H1 (cell line): ENCODE data around the gene CMC1. TPM values are rescaled to one million over a fixed set of nuclear protein-coding genes. Genes with fewer than 3 reads are reported as not detected.

Source experiments
- CTCF ChIA-PET: fragments of 300-600 bp; sonication (Branson Sonifier 250); formaldehyde crosslinking; loops from one replicate; lab custom pipeline; 2021; ENCODE audit not compliant: partially characterized antibody; lab: Charles Lee
- POLR2A ChIA-PET: fragments of 300-600 bp; sonication (Branson Sonifier 250); formaldehyde crosslinking; loops from one replicate; lab custom pipeline; 2021; ENCODE audit warnings: inconsistent platforms; ENCODE audit not compliant: partially characterized antibody; lab: Charles Lee
- DNase-seq, 2 experiments: peaks; one replicate each; pipeline versions ENCODE4 v3.0.0 to v3.0.0-alpha.2; 2010 to 2022; ENCODE audit warnings: low spot score in 2 of 2, low read depth in 1 of 2, mixed read lengths in 1 of 2
- FAIRE-seq: peaks from 2 replicates; lab custom pipeline; 2011; peaks lifted over from hg19 to GRCh38; lab: Jason Lieb, UNC
- H2AFZ ChIP-seq: 2 replicates; pipeline ENCODE4 v1.8.1; 2012; ENCODE audit warnings: low read length, inconsistent platforms
- H2AK5ac ChIP-seq: 2 replicates; pipeline ENCODE4 v1.6.1; 2013; ENCODE audit warnings: low read depth, low read length
- H2BK120ac ChIP-seq: replicated peaks from 2 replicates; pipeline ENCODE3; 2013; ENCODE audit warnings: low read depth, low read length, inconsistent platforms
- H2BK12ac ChIP-seq: 2 replicates; pipeline ENCODE4 v1.6.1; 2013; ENCODE audit warnings: low read depth, low read length
- H2BK15ac ChIP-seq: 2 replicates; pipeline ENCODE4 v1.6.1; 2013; ENCODE audit warnings: low read length
- H2BK20ac ChIP-seq: 2 replicates; pipeline ENCODE4 v1.6.1; 2013; ENCODE audit warnings: low read length
- H2BK5ac ChIP-seq: 2 replicates; pipeline ENCODE4 v1.6.1; 2013; ENCODE audit warnings: low read depth, low read length
- H3K14ac ChIP-seq: 2 replicates; pipeline ENCODE4 v1.6.1; 2013; ENCODE audit warnings: inconsistent platforms; ENCODE audit not compliant: insufficient read length
- H3K18ac ChIP-seq: 2 replicates; pipeline ENCODE4 v1.6.1; 2013; ENCODE audit warnings: low read length; ENCODE audit errors: extremely low read depth
- H3K23ac ChIP-seq: 2 replicates; pipeline ENCODE4 v1.6.1; 2013; ENCODE audit warnings: inconsistent platforms; ENCODE audit not compliant: insufficient read length
- H3K23me2 ChIP-seq: 2 replicates; pipeline ENCODE4 v1.6.1; 2013; ENCODE audit warnings: low read depth, low read length
- H3K27ac ChIP-seq: 2 replicates; pipeline ENCODE4 v1.6.1; 2011; ENCODE audit warnings: low read depth, low read length, inconsistent platforms
- H3K27me3 ChIP-seq, 4 experiments: replicated peaks in 1 of 4; 1 replicate in 1 of 4; 2 replicates in 3 of 4; pipeline versions ENCODE4 v1.6.1 to v1.8.1; 2011 to 2013; ENCODE audit warnings: low read length in 3 of 4, mild to moderate bottlenecking in 3 of 4, inconsistent platforms in 2 of 4, mixed read lengths in 2 of 4, moderate library complexity in 1 of 4; ENCODE audit not compliant: control insufficient read depth in 3 of 4, insufficient read depth in 3 of 4; ENCODE audit errors: extremely low read depth in 1 of 4
- H3K36me3 ChIP-seq, 4 experiments: 2 replicates each; pipeline versions ENCODE4 v1.6.1 to v1.8.1; 2011 to 2013; ENCODE audit warnings: mild to moderate bottlenecking in 4 of 4, low read length in 3 of 4, moderate library complexity in 2 of 4, control low read depth in 1 of 4, inconsistent platforms in 1 of 4; ENCODE audit not compliant: insufficient read depth in 4 of 4, control insufficient read depth in 2 of 4
- H3K4ac ChIP-seq: replicated peaks from 2 replicates; pipeline ENCODE3; 2013; ENCODE audit warnings: low read length, low read depth, mixed read lengths, inconsistent platforms; ENCODE audit not compliant: insufficient read length
- H3K4me1 ChIP-seq, 4 experiments: replicated peaks in 1 of 4; 1 replicate in 1 of 4; 2 replicates in 3 of 4; pipeline versions ENCODE4 v1.6.1 to v1.8.1; 2011 to 2013; ENCODE audit warnings: low read length in 3 of 4, inconsistent platforms in 2 of 4, mixed read lengths in 1 of 4; ENCODE audit not compliant: insufficient read depth in 4 of 4, control insufficient read depth in 3 of 4
- H3K4me2 ChIP-seq, 2 experiments: 2 replicates each; pipeline versions ENCODE4 v1.6.1 to v1.8.1; 2011 to 2013; ENCODE audit warnings: low read depth in 2 of 2, low read length in 2 of 2, control low read depth in 1 of 2, inconsistent platforms in 1 of 2, mild to moderate bottlenecking in 1 of 2; ENCODE audit not compliant: insufficient read depth in 1 of 2
- H3K4me3 ChIP-seq, 4 experiments: fragments of 200-600, 300-600 bp in 1 of 4; sonication (generic), shearing (Covaris generic), sonication (Bioruptor Twin) in 1 of 4; 2 replicates each; pipeline versions ENCODE4 v1.5.1 to v1.8.1; 2011 to 2016; ENCODE audit warnings: low read length in 4 of 4, low read depth in 3 of 4, control low read depth in 2 of 4, inconsistent platforms in 2 of 4, mild to moderate bottlenecking in 2 of 4, mixed read lengths in 1 of 4, moderate library complexity in 1 of 4; ENCODE audit not compliant: insufficient read depth in 2 of 4; ENCODE audit errors: extremely low read depth in 1 of 4
- H3K56ac ChIP-seq: replicated peaks from 2 replicates; pipeline ENCODE3; 2013; ENCODE audit warnings: low read depth, mild to moderate bottlenecking, mixed read lengths, low read length, inconsistent platforms; ENCODE audit not compliant: insufficient read length
- H3K79me1 ChIP-seq: 2 replicates; pipeline ENCODE4 v1.6.1; 2013; ENCODE audit warnings: low read depth, low read length, control low read depth
- H3K79me2 ChIP-seq, 2 experiments: 2 replicates each; pipeline versions ENCODE4 v1.6.1 to v1.8.1; 2012 to 2013; ENCODE audit warnings: low read length in 2 of 2, mild to moderate bottlenecking in 2 of 2, inconsistent platforms in 1 of 2; ENCODE audit not compliant: insufficient read depth in 2 of 2, control insufficient read depth in 1 of 2
- H3K9ac ChIP-seq, 4 experiments: replicated peaks in 1 of 4; 1 replicate in 1 of 4; 2 replicates in 3 of 4; pipeline versions ENCODE4 v1.6.1 to v1.8.1; 2011 to 2013; ENCODE audit warnings: low read depth in 3 of 4, low read length in 3 of 4, control low read depth in 2 of 4, mild to moderate bottlenecking in 2 of 4, moderate library complexity in 2 of 4, inconsistent platforms in 1 of 4; ENCODE audit errors: extremely low read depth in 1 of 4
- H3K9me3 ChIP-seq, 2 experiments: 2 replicates each; pipeline versions ENCODE4 v1.6.1 to v1.8.1; 2012 to 2013; ENCODE audit warnings: mild to moderate bottlenecking in 2 of 2, moderate library complexity in 2 of 2, control low read depth in 1 of 2, inconsistent platforms in 1 of 2, low read depth in 1 of 2, low read length in 1 of 2, mixed read lengths in 1 of 2; ENCODE audit not compliant: insufficient read depth in 2 of 2
- H4K20me1 ChIP-seq, 2 experiments: replicated peaks in 1 of 2; 2 replicates each; pipeline versions ENCODE3 to v1.8.1; 2011 to 2013; ENCODE audit warnings: inconsistent platforms in 2 of 2, low read length in 2 of 2, mild to moderate bottlenecking in 1 of 2; ENCODE audit not compliant: insufficient read depth in 2 of 2, control insufficient read depth in 1 of 2
- H4K5ac ChIP-seq: 2 replicates; pipeline ENCODE4 v1.6.1; 2013; ENCODE audit warnings: low read length, low read depth, mixed read lengths, inconsistent platforms; ENCODE audit not compliant: insufficient read length
- H4K8ac ChIP-seq: 2 replicates; pipeline ENCODE4 v1.8.0; 2013; ENCODE audit warnings: mild to moderate bottlenecking, moderate library complexity, low read length, inconsistent platforms; ENCODE audit not compliant: insufficient read depth; ENCODE audit errors: extremely low read depth
- H4K91ac ChIP-seq: replicated peaks from 2 replicates; pipeline ENCODE3; 2013; ENCODE audit warnings: low read length, mixed read lengths, inconsistent platforms; ENCODE audit not compliant: insufficient read length
- EP300 ChIP-seq, 2 experiments: IDR thresholded peaks; 1 replicate in 1 of 2; 2 replicates in 1 of 2; pipeline ENCODE4 v1.6.1; 2011 to 2012; ENCODE audit warnings: low read depth in 2 of 2, low read length in 2 of 2, mild to moderate bottlenecking in 2 of 2, borderline replicate concordance in 1 of 2, inconsistent platforms in 1 of 2, moderate library complexity in 1 of 2
- HDAC6 ChIP-seq: IDR thresholded peaks from one replicate; pipeline ENCODE4 v1.7.1; 2012; ENCODE audit warnings: low read depth, mild to moderate bottlenecking, inconsistent platforms, low read length, moderate library complexity
- KDM1A ChIP-seq: fragments of 200-600, 300-600 bp; sonication (generic); IDR thresholded peaks from 2 replicates; pipeline ENCODE4 v1.7.1; 2016; ENCODE audit warnings: mild to moderate bottlenecking, low read length, borderline replicate concordance
- KDM5A ChIP-seq: fragments of 200-600 bp; IDR thresholded peaks from 2 replicates; pipeline ENCODE4 v1.7.1; 2012; ENCODE audit warnings: mild to moderate bottlenecking, low read length, inconsistent platforms, mixed read lengths
- TCF12 ChIP-seq: IDR thresholded peaks from 2 replicates; pipeline ENCODE4 v1.6.1; 2011; ENCODE audit warnings: low read depth, mild to moderate bottlenecking, low read length
- WGBS, 2 experiments: shearing (Covaris generic) in 1 of 2; methylation state at CpG; one replicate each; pipeline versions ENCODE4 v1.1.6 to v1.1.7; 2013 to 2015; ENCODE audit warnings: low lambda C conversion rate in 2 of 2, mixed read lengths in 2 of 2, inconsistent platforms in 1 of 2, low coverage in 1 of 2, missing lambda C conversion rate in 1 of 2; ENCODE audit not compliant: insufficient replicate concordance in 2 of 2, insufficient coverage in 1 of 2, insufficient read length in 1 of 2; ENCODE audit errors: extremely low coverage in 1 of 2, missing lambda C conversion rate in 1 of 2; 5-methylcytosine and 5-hydroxymethylcytosine counted together
- long read RNA-seq, 2 experiments: library from RNA in 1 of 2; library from capped mRNA in 1 of 2; stranded (forward); transcript quantifications; one replicate each; pipeline ENCODE4 v2.0.0, GENCODE V29; 2021; ENCODE audit warnings: inconsistent platforms in 1 of 2
- polyA minus RNA-seq, 3 experiments: library from RNA; depleted of rRNA, polyadenylated mRNA; stranded (reverse); fragments of >200 nt; gene quantifications; 1 replicate in 2 of 3; 2 replicates in 1 of 3; pipeline ENCODE4 v1.2.3, GENCODE V29; 2011
- polyA plus RNA-seq, 7 experiments: library from polyadenylated mRNA; depleted of rRNA in 3 of 7; stranded (reverse) in 5 of 7; unstranded in 2 of 7; fragments of >200 nt in 5 of 7; fragments of 200-250 nt in 2 of 7; gene quantifications; 1 replicate in 5 of 7; 2 replicates in 1 of 7; 4 replicates in 1 of 7; pipeline versions ENCODE4 v1.2.1 to v1.2.3, GENCODE V29; 2011 to 2013; ENCODE audit warnings: missing spikeins in 2 of 7, mixed read lengths in 2 of 7
- total RNA-seq: library from RNA; stranded (reverse); fragmentation: NEBNext Ultra II Directional; extraction: Animal tissue kit (Norgen Biotek cat#: 25700); gene quantifications from 2 replicates; pipeline ENCODE4 v1.2.1, GENCODE V29; 2021
- TF ChIP-seq, protein P1 (sequence below): IDR thresholded peaks from 2 replicates; pipeline ENCODE4 v1.6.1; 2012; ENCODE audit warnings: inconsistent platforms

Gene CMC1, protein sequence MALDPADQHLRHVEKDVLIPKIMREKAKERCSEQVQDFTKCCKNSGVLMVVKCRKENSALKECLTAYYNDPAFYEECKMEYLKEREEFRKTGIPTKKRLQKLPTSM
- total RNA-seq (17.8 and 19.4 TPM in 2 replicates), polyA plus RNA-seq (2011; rRNA removed) (11.4 and 13.7 TPM in 2 replicates), polyA minus RNA-seq (2011; rRNA and poly(A)+ RNA removed) (2.2 and 3.7 TPM in 2 replicates)
- polyA plus RNA-seq (2011; cell fraction: cytosol; rRNA removed), result 16.7 TPM
- polyA plus RNA-seq (2011; cell fraction: nucleus; rRNA removed), result 8.3 TPM
- 19.3 to 34.2 TPM (median 20.6 TPM) in 4 replicates for polyA plus RNA-seq (2012, experiment 1 of 2)
- 39.3 TPM for polyA plus RNA-seq (2012, experiment 2 of 2)
- polyA plus RNA-seq (2013, experiment 1 of 2), result 96.1 TPM
- polyA plus RNA-seq (2013, experiment 2 of 2), result 86.9 TPM
- polyA minus RNA-seq (2011; cell fraction: cytosol; rRNA and poly(A)+ RNA removed), result 7.6 TPM
- polyA minus RNA-seq (2011; cell fraction: nucleus; rRNA and poly(A)+ RNA removed), result 36.1 TPM
- long read RNA-seq, experiment 1, full-length matches to known transcripts, result 31 of 34 reads
- long read RNA-seq, experiment 1, partial matches to known transcripts, result 0 of 34 reads
- long read RNA-seq, experiment 1, other reads (novel, unspliced or antisense), result 3 of 34 reads
- long read RNA-seq, experiment 2, full-length matches to known transcripts, result 1 of 2 reads
- long read RNA-seq, experiment 2, partial matches to known transcripts, result 0 of 2 reads
- long read RNA-seq, experiment 2, other reads (novel, unspliced or antisense), result 1 of 2 reads

DNA sequence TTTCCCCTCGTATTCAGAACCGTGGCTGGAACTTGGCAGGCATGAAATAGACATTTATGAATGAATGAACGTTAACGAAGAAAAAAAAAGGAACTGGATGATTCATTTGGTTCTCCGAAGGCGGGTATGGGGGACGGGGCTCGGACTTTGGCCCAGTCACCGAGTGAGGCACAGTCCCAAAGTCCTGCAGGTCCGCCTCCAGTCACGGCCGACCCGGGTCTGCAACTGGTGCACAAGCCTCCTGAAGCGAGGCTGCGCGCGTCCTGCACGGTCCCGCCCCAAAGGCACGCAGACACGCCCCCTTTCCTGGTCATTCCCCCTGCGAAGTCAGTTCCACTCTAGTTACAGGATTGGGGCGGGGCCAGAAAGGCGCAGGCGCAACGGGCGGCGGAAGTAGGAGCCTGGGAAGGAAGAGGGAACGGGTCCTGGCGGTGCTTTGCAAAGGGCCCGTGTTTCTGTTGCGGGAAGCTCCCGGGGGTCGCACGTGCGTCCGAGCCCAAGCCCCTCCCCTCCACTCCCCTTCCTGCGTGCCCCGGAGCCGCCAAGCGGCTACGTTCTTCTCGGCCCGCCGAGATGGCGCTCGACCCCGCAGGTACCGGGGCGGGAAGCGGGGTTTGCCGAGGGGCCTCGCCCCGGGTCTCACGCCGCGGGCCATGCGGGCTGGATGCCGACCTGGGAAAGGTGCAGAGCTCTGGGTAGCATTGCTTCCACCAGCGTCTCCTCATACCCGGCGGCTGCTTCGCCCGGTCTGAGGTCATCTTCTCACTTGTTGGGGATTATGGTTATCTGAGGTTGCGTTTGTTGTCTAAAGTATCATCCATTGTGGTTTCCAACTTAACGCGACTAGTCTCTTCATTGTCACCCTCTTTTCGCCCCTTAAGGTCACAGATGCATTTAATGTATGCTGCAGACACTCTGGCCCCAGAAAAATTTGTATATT lies at the start of gene CMC1:
CMC1 (plus strand) TSS at position 399 of the 940 bp plus-strand sequence; CDS start at position 574, 175 bp downstream.
- no peak within 1 kb of the TSS; the same call in 1 of the 2 replicates for H2BK12ac ChIP-seq
- peak within 1 kb of the TSS; percentile 76 to 85 (median 78) for H3K4me3 ChIP-seq
- no peaks in the 10 kb centered on the region for H3K36me3 ChIP-seq
- H4K8ac ChIP-seq, result peak within 1 kb of the TSS; percentile 95
- no peak within 1 kb of the TSS for H3K14ac ChIP-seq
- peak within 1 kb of the TSS; percentile 84 for H3K27ac ChIP-seq
- H2AFZ ChIP-seq, result peak within 1 kb of the TSS; percentile 73
- 2% methylated on average over 56 of the region's 68 CpGs; no CpG with 5 or more reads in 1 of the 2 experiments for WGBS, 2 experiments
- CTCF ChIA-PET, result interaction anchor here (1.2 to 2.5 kb wide), 2 partner anchors 14 to 45 kb away, joined by 3 to 5 read pairs; no protein-coding TSS in a partner anchor
- no peaks in the 10 kb centered on the region for H3K27me3 ChIP-seq
- H3K9ac ChIP-seq, result peak within 1 kb of the TSS; percentile 57 to 78 (median 78)
- FAIRE-seq, result no peak
- DNase-seq, result peak; percentile 94 to 98
- H2BK5ac ChIP-seq, result peak within 1 kb of the TSS; percentile 2
- peak within 1 kb of the TSS; percentile 84 for H4K5ac ChIP-seq
- H3K56ac ChIP-seq, result peak within 1 kb of the TSS; percentile 34
- H3K18ac ChIP-seq, result peak within 1 kb of the TSS; percentile 22
- H4K20me1 ChIP-seq, result no peaks in the 10 kb centered on the region
- POLR2A ChIA-PET, result interaction anchor here (0.9 to 2.1 kb wide), 7 partner anchors 9 to 107 kb away, joined by 3 to 6 read pairs (median 3); partner anchors contain the start of genes AZI2 and ZCWPW2
- no peaks in the 10 kb centered on the region for H3K9me3 ChIP-seq
- H2BK120ac ChIP-seq, result peak within 1 kb of the TSS; percentile 68
- H3K23me2 ChIP-seq, result no peaks in the 10 kb centered on the region; the same call in 1 of the 2 replicates
- H3K79me1 ChIP-seq, result no peaks in the 10 kb centered on the region; the same call in 1 of the 2 replicates
- peak within 1 kb of the TSS; percentile 61 for H4K91ac ChIP-seq
- H2BK15ac ChIP-seq, result no peak within 1 kb of the TSS
- H3K79me2 ChIP-seq, result peaks cover 0 to 47% of the 10 kb centered on the region in 2 experiments; a peak in 3 of 4 replicates
- peak within 1 kb of the TSS; percentile 69 to 83 for H3K4me2 ChIP-seq
- H3K23ac ChIP-seq, result no peak within 1 kb of the TSS
- no peak within 1 kb of the TSS for H2BK20ac ChIP-seq
- H3K4ac ChIP-seq, result peak within 1 kb of the TSS; percentile 1
- no peak within 1 kb of the TSS for H2AK5ac ChIP-seq
- peaks cover 0 to 18% (median 10%) of the 10 kb centered on the region in 4 experiments; a peak in 6 of 7 replicates for H3K4me1 ChIP-seq
- TF ChIP-seq KDM1A, result no peak
- TF ChIP-seq HDAC6, result no peak
- TF ChIP-seq, protein P1, sequence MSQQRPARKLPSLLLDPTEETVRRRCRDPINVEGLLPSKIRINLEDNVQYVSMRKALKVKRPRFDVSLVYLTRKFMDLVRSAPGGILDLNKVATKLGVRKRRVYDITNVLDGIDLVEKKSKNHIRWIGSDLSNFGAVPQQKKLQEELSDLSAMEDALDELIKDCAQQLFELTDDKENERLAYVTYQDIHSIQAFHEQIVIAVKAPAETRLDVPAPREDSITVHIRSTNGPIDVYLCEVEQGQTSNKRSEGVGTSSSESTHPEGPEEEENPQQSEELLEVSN, result peak; percentile 96
- TF ChIP-seq TCF12, result no peak
- no peak for TF ChIP-seq EP300 (IDR thresholded peaks at IDR 0.05; ENCODE audit: borderline replicate concordance in 1 of 2, low read depth in 2 of 2, low read length in 2 of 2)
- TF ChIP-seq KDM5A, result no peak
